ENCODE measurements around the gene DCBLD2. TPM values are rescaled to one million over a fixed set of nuclear protein-coding genes. Genes with fewer than 3 reads are reported as not detected.
A peak's percentile ranks its signal among the peaks of the same experiment; 100 is the strongest.

The DCBLD2 gene
- total RNA-seq, 1 experiment from 2014 or later: 48.0 TPM

- H3K23me2 ChIP-seq (ENCODE audit: insufficient read length, low read depth, low read length, poor library complexity, severe bottlenecking): no peaks in the 10 kb centered on the region
- Mint-ChIP-seq H3K9me3 (peaks cover 0 to 2% of the 10 kb centered on the region in 2 experiments; a peak in 1 of 5 replicates), H3K27ac (peak overlapping the region in 1 of 3 experiments; percentile 11; a peak in 2 of 7 replicates), H3K27me3 (ENCODE audit: low read depth) (no peaks in the 10 kb centered on the region), H3K36me3 (ENCODE audit: insufficient read depth in 1 of 3, low read depth in 3 of 3) (peaks cover 34 to 66% (median 57%) of the 10 kb centered on the region in 3 experiments), H3K4me3 (no peak overlapping the region), H3K4me1 (no peaks in the 10 kb centered on the region)
- no peak overlapping the region for H4K91ac ChIP-seq (ENCODE audit: insufficient read length, low read depth, low read length)
- no peak overlapping the region for H3K23ac ChIP-seq (ENCODE audit: insufficient read length, low read depth, low read length)
- H4K8ac ChIP-seq (replicated peaks; ENCODE audit: insufficient read length, low read depth, low read length): no peak overlapping the region
- no peak overlapping the region for H3T11ph ChIP-seq (ENCODE audit: low read length)
- no peak overlapping the region for H2AFZ ChIP-seq (ENCODE audit: low read length)
- no peak for DNase-seq
- WGBS (ENCODE audit: extremely low coverage, insufficient read length, low lambda C conversion rate): no CpG with 5 or more reads among the region's 3 CpGs
- H3K4ac ChIP-seq (ENCODE audit: low read depth, low read length): no peak overlapping the region
- no peak overlapping the region for H3K14ac ChIP-seq (ENCODE audit: insufficient read depth, low read length)
- H3K9ac ChIP-seq (ENCODE audit: extremely low read depth, insufficient read length, low read length): no peak overlapping the region
- no peak overlapping the region for H4K5ac ChIP-seq (ENCODE audit: insufficient read length, low read depth, low read length)
- no peak overlapping the region for H2BK120ac ChIP-seq (ENCODE audit: low read depth, low read length, poor library complexity, severe bottlenecking)
- no peaks in the 10 kb centered on the region for H3K4me1 ChIP-seq (ENCODE audit: insufficient read depth, low read length)
- H3K27ac ChIP-seq (ENCODE audit: insufficient read length, low read depth, low read length): no peak overlapping the region
- H3K79me1 ChIP-seq (ENCODE audit: insufficient read depth, low read depth, low read length, poor library complexity, severe bottlenecking): no peaks in the 10 kb centered on the region
- no peak overlapping the region for H2BK12ac ChIP-seq (ENCODE audit: insufficient read length, low read depth, low read length)
- H3K18ac ChIP-seq (ENCODE audit: insufficient read length, low read depth, low read length): no peak overlapping the region
- H3K56ac ChIP-seq (ENCODE audit: insufficient read length, low read depth, low read length): no peak overlapping the region
- H2BK5ac ChIP-seq (ENCODE audit: insufficient read length, low read length): no peak overlapping the region
- H2AK5ac ChIP-seq (ENCODE audit: insufficient read length, low read length): no peak overlapping the region
- no peak overlapping the region for H2BK20ac ChIP-seq (ENCODE audit: low read depth, low read length, poor library complexity, severe bottlenecking)
- H3K9me3 ChIP-seq (ENCODE audit: control insufficient read depth, low read depth, low read length): no peaks in the 10 kb centered on the region
- no peak overlapping the region for H2BK15ac ChIP-seq (ENCODE audit: low read depth, low read length)
- no peaks in the 10 kb centered on the region for H3K27me3 ChIP-seq (ENCODE audit: insufficient read depth, low read length)
- H3K79me2 ChIP-seq (ENCODE audit: insufficient read depth, low read length): no peaks in the 10 kb centered on the region
- TF ChIP-seq CTCF (conservative IDR thresholded peaks at IDR 0.05): no peak
- H4K20me1 ChIP-seq (ENCODE audit: control insufficient read depth, insufficient read depth, insufficient read length): no peaks in the 10 kb centered on the region
- no peak overlapping the region for H3K4me2 ChIP-seq (ENCODE audit: insufficient read depth, insufficient read length, low read length)
Observed at GRCh38 chr3:98809557-98809956, 91.9 kb downstream of the DCBLD2 start.
